Measurements from ENCODE around the gene KRTAP17-1.

The KRTAP17-1 gene

DNA sequence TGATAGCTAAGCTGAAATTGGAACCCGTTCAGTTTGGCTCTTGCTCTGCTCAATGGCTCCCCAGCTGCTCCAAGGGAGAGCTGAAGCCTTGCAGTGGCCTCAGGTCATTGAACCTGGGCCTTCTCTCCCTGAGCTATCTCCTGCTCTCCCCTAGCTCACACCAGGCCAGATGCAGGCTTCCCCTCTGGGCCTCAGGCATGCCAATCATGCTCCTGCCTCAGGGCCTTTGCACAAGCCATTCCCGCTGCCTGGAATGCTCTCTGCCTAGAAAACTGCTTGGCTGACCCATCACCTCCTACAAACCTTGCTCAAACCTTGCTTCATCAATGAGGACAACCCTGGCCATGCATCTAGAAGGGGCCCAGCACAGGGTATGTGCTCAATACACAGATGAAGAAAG lies 16.7 kb upstream of the KRTAP17-1 start:
- no peak for DNase-seq

DNA sequence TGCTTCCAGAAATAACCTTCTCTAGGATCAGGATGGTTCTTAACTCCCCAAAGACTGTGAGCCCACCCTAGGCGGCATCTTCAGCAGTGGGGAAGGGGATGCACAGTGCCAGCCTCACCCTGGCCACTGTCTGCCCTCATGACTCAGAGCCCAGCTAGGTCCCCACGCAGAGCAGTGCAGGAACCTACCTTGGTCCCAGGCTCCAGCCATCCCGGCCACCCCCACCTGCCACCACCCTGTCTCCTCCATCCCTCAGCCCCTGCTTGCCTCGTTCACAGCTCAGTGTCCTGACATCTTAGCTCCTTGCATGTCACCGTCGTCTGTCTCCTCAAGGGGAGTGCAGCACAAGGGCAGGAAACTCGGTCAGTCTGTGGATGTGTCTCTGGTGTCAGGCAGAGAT lies 16.1 kb upstream of the KRTAP17-1 start:
- DNase-seq: no peak

DNA sequence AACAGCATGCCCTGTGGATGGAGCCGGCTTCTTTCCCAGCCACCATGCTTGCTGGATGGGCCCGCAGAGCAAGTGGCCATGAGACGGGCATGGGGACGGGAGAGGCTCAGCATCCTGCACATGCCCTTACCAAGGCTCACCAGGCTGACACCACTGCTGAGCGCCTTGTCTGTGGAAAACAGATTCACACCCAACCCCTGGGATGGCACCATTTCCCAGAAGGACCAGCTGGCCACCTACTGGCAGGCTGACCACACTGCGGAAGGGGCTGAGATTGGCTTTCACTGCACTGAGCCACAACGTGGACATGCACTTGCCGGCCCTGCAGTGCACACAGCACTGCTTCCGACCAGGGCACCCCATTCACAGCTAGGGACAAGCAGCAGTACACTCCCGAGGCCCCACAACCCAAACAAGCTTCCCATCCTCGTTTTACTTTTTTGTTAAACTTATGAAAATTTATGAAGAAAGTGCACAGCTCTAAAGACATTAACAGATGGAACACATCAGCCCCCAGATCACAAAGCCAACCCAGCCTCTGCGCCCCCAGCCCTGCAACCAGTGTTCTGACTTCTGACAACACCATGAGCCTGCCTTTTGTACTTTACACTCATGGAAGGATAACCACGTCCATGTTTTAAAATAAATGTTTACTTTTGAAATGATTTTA lies 13.9 kb upstream of the KRTAP17-1 start:
- DNase-seq: peak; percentile 22

DNA sequence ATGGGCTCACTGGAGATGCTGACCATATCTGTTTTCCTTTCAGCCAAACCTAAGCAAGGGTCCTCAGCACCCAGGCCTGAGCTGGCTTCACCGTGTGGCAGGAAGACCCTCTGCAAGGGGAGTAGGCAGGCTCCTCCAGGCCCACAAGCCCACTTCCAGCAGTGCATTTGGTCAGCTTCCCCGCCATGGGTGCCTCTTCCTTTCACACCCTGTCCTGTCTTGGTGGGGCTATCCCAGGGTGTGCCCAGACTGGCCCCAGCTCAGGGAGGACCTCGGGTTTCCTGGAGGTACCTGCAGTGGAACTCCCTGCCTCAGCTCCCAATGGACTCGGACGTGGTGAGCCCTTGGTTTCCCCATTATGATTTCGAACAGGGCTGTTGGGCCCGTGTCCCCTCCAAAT lies 12.7 kb upstream of the KRTAP17-1 start:
- DNase-seq: no peak

DNA sequence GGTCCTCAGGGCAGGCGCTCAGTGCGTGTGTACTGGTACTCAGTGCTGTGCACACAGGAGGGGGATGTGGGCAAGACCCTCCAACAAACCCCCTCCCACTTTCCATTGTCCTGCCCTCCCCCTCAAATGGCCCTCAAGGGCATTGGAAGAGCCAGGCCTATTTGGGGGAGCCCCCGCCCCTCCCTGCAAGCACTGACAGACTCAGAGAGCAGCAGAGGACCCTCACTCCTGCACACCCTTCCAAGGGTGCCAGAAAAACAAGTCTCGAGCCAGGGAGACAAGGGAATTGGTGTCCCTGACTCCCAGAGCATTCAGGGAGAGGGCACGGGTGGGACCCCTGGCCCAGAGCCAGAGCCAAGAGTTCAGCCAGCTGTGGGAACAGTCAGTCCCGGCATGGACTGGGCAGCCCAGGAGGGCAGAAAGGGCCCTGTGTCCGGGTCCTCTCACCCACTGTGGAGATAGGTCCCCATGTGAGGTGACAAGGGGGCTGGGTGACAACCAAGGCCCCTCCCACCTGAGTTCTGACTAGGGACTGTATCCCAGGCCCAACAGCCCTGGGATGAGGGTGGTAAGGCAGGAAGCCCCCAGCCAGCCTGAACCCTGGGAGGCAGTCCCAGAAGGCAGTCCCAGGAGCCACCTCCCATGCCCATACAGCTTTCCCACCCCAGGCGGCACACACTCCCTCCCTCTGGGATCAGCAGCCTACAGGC lies 12.1 kb upstream of the KRTAP17-1 start:
- no peak for DNase-seq

DNA sequence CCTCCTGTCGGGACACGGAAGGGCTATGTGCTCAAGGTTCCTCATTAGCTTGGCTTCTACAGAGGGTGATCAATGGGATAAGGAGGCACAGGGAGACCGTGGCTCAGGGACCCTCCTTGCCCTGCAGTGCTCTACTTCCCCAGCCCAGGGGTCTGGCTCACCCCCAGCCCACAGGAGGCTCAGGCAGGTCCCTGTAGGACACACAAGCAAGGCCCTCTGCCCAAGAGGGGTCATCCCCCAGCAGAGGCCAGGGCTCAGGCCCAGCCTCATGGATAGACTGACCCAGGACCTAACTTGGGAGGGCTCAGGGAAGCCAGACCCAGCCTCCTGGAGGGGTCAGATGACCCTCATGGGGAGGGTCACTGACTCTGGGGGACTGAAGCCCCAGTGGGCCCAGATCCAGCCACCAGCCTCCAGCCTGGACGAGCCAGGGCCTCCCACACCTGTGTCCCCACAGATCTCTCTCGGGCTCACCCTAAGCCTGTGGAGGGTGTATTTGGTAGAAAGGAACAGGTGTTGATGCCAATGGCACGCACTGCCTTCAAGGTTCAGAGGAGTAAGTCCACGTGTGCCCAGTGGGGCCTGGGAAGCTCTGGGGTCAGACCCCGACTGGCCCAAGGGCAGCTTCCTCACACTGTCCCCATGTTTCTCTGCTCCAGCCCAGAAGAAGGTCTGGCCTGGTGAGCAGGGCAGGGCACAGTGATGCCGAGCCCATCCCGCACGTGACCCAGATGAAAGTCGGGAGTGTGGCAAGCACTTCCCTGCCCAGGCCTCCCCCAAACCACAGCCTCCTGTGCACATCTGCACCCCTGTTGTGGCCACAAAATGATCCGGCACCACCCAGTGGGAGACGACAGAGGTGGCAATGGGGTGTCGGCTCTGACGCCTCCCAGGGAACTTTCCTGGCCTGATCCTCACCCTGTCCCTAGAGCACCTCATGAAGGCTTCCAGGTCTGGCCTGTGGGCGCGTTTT lies 10.9 kb upstream of the KRTAP17-1 start:
- no peak for DNase-seq

DNA sequence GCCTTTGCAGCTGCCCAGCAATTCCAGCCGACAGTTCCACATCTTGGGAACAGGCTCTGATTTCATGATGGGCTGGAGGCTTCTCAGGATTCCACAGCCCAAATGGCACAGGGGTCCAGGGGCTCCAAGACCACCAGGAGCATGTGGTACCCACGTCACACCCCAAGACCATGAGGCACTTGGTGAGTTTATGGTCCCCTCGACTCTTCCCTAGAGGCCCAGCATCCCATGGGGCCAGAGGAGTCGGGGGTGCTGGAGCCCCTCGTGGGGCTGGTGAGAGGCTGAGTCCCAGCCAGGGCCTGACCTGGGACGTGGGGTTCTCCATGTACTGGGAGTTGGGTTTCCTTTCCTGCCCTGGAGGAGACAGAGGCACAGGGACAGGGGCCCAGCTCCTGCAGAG lies 10.1 kb upstream of the KRTAP17-1 start:
- DNase-seq: no peak

DNA sequence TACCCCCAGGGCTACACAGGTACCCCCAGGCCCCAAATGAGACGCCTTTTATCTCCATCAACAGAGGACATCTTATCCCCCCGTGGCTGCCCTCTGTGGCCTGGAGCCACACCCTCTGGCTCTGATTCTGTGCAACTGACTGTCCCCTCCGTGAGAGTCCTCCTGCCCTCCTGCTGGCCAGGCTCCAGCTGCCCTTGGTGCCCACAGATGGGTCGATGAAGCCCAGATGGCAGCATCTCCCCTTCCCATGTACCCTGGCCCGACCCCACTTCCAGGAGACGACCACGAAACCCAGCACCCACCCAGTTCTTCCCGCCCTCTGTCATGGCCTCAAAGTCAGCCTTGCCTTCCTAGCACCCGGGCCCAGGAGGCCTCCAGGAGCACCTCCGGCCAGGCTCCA lies 9.6 kb upstream of the KRTAP17-1 start:
- no peak for DNase-seq

DNA sequence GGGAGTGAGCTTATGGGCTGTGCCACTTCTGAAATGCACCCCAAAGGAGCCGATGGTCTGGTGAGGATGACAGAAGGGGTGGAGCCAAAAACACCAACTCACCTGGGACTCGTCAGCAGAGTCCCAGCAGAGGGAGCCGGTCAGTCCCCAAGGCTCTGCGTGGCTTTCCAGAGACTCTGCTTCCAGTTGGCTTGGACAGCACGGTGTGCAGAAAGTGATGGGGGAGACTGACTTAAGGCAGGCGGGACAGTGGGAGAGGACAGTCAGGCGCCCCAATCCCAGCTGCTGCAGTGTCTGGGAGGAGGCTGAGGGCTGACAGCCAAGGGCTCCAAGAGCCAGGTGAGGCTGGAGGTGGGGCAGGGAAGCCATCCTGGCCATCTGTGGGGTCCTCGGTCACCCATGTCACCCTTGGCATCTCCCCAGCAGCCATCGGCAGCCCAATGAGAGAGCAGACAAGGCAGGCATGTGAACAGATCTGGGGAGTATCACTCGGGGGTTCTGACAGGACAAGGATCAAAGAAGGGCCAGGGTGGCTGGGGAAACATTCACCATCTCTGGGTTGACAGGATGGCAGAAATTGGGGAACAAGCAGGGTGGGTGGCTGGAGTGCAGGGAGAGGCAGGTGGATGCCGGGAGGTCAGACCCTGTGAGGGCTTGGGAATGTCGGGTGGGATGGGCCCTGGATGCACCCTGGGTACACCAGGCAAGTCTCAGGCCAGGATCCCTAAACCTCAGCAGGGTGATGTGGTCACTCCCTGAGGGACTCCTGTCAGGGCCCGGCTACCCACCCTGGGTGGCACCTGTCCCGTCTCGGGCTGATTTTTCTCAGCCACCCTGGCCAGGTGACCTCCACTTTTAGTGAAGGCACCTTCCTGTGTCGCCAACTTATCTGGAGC lies 8.9 kb upstream of the KRTAP17-1 start:
- DNase-seq: no peak

DNA sequence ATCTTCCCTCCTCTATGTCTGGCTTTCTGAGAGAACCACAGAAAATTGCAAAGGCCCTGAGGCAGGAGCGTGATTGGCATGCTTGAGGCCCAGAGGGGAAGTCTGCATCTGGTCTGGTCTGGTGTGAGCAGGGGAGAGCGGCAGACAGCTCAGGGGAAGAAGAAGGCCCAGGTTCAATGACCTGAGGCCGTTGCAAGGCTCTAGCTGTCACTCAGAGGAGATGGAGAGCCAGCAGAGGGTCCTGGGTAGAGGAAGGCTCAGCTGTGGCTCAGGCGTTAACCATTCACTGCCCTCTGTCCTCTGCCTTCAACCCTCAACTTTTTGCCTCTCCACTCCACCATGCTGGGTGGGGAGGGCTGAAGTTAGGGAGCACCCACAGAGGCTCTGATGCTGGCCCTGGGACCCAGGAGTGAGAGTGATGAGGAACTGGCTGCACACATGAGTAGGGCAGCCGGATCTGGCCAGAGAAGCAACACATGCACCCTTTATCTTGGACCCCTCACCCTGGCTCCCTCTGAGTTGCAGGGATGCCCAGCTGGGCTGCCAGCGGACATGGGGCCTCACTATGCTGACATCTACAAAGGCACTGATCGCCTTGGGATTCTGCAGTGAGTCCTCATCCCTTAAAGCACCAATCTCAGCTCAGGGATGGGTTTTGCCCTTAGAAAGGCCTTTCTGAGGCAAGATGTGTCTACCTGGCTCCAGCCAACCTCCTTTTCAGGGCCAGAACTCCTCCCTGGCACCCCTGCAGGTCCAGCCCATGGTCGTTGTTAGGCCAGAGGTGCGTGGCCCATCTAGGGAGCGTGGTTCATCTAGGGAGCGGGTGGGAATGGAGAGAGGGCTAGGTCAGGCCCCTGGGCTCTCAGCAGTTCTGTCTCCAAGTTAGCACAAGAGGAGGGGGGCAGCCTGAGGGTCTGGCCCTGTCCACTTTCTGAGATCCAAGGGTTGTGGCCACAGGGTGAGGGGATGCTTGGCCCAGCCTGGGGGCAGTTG lies 7.7 kb upstream of the KRTAP17-1 start:
- no peak for DNase-seq

DNA sequence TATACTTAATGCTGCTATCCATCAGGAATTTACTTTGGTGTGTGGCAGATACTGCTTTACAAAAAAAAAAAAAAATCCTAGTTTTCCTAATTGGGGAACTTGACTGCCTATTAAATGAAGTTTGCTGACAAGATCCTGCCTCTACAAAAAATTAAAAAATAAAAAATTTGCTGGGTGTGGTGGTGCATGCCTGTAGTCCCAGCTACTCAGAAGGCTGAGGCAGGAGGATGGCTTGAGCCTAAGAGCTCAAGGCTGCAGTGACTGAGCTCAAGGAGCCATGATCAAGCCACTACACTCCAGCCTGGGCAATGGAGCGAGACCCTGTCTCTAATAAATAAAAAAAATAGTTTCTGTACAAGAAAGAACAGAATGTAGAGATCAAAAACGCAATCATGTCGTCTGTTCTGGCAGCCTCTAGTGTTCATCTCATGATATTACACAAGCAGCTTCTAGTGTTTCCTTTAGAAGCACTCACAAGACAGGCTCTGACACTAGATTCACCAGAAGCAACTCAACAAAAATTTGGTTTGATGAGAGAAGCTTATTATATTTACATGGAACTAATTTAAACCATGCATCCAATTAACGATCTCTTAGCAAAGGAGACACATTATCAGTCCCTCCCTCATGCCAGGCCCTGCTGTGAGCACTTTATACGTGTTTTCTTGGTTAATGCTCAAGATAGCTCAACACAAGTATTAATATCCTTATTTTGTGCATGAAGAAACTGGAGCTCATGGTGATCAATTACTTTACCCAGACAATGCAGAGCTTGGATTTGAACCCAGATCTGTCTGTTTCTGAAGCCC lies 6.8 kb upstream of the KRTAP17-1 start:
- DNase-seq: peak; percentile 18

DNA sequence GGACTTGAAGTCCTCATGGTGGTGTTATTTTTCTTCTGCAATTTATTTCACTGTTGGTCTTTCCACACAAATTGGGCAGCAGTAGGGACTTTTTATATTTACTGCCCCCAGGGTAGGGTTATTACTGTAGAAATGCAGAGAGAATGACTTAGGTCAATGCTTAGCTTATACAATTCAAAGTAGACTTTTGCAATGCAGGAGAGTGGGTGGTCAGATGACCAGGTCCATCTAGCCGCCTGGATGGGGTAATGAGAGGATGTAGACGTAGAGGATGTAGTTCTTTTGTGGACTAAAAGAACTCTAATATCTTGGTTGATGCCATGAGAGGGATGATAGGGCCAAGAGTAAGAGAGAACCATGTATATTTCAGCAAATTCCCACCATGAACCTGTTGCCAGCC lies 2.7 kb upstream of the KRTAP17-1 start:
- DNase-seq: no peak

DNA sequence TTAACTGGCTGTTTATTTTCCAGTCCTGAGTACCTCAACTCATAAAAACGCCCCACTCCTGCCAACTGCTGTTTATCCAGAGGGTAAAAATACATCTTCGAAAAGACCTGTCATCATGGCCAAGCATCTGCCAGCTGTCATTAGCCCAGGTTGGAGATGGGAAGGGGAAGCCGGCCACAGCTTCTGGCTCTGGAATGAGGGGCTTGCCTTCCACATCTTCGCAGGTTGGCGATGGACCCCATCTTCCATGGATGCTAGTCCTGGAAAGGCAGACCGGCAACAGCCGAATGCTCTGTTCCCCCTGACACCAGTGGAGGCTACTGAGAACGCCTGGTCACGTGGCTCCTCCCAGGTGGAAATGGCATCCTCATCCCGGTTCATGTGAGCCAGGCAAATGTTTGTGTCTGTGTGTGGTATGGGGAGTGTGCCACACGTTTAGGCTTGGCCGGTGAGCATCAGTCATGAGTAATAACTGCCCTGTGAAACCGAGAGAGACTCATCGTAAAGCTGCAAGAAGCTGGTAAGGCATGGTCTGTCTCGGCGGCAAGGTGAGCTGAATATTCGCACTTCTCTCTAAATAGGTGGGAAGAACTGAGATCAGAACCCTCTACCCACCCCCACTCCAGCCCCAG lies 420 bp upstream of the KRTAP17-1 start:
- no peak for DNase-seq

DNA sequence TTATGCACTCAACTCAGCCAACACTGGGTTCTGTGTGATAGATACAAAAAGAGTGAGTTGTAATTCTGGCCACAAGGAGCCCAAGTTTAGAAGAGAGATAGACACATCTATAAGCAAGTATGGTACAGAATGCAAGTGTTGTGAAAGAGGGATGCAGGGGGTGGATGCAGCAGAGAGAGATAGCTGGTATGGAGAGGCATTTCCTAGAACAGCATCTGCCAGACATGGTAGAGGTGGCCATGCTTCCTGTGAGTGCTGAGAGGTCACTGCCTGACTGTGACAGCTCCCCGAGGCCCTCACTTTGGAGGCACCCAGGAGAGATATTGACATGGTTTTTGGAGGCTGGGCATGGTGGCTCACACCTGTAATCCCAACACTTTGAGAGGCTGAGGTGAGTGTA lies 4.4 kb downstream of the KRTAP17-1 start:
- DNase-seq: no peak

DNA sequence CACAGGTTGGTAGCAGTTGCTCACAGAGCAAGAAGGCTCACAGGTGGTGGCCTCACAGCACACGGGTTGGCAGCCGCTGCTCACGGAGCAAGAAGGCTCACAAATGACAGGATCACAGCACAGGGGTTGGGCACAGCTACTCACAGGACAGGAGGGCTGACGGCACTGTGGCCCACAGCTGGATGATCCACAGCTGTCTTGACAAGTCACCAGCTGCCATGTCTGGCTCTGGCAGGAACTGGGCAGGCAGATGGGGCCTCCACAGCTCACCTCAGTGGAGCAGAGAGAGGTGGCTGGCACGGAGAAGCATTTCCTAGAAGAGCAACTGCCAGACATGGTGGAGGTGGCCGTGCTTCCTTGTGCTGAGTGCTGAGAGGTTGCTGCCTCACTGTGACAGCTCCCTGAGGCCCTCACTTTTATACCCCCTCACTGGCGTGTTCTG lies 6.6 kb downstream of the KRTAP17-1 start, which contains the start of gene KRTAP16-1:
KRTAP16-1 (minus strand) TSS at position 392 of the 442 bp plus-strand sequence; CDS start at position 336, 56 bp downstream.
- DNase-seq: no peak

DNA sequence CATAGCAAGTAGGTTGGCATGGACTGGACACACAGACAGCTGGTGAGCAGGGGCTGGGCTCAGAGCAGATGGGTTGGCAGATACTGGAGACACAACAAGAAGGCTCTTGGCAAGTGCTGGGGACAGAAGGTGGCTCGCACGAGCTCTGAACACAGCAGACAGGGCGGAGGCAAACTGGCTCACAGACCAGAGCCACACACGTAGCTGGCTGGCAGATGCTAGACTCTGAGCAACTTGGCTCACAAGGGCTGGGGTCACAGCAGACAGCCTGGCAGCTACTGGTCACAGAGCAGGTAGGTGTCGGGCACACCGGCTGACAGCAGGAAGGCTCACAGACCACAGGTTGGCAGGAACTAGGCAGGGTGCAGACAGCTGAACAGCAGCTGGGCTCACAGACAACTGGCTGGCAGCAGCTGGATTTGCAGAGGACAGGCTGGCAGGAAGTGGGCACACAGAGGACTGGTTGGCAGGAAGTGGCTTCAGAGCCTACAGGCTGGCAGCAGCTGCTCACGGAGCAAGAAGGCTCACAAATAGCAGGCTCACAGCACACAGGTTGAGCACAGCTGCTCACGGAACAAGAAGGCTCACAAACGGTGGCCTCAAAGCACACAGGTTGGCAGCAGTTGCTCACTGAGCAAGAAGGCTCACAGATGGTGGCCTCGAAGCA lies 7.1 kb downstream of the KRTAP17-1 start:
- DNase-seq: no peak

DNA sequence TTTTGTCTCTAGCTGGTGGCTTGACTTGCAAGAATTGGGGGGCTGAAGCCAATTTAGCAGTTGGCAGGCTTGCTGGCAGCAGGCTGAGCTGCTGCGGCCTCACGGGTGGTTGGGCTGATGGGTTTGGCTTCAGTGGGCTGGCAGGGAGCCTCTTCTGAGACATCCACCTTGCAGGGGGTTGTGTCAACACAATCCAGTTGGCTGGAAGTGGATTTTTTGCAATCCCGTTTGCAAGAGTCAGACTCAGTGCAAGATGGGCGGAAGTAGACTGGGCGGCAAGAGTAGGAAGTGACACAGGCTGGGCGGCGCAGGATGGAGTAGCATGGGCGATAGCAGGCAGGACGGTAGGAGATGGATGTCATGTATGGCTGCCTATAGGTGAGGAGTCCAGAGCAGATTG lies 7.9 kb downstream of the KRTAP17-1 start:
- no peak for DNase-seq

DNA sequence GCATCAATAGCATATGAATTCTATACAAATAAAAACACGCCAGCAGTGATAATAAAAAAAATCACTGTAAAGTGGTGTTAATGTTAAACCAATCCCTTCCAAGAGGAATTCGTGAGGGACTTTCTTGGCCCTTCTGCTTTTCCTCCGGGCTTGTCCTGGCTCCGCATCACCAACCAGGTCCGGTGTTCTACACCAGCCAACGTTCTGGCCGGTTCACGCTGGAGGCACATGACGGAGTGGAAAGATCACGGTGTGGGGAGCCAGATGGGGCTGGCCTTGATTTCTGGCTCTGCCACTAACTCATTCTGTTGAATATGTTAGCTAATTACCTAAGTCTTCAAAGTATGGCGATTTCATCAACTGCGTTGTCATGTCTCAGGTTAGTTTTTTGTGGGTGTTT lies 11.4 kb downstream of the KRTAP17-1 start:
- DNase-seq: no peak

DNA sequence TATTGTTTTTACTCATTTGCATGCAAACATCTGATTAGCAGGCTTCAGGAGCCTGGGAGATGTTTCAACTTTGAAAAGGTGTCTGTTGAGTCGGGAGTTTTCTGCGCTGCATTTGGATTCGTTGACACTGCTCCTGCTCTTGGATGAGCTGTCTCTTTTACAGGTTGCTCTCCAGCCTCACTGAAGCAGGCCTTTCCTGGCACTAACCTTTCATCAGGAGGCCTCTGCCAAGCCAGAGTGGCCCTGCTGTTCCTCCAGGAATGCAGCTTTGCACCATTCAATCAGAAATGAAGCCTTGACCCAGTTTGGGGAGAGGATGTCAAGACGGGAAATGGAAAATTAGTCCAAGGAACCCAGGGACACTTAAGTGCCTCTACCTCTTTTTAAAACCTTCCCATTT lies 12.5 kb downstream of the KRTAP17-1 start:
- DNase-seq: no peak
